ENCODE measurements around the gene ST6GALNAC3.
A peak's percentile ranks its signal among the peaks of the same experiment; 100 is the strongest.

ST6GALNAC3 gene

DNA sequence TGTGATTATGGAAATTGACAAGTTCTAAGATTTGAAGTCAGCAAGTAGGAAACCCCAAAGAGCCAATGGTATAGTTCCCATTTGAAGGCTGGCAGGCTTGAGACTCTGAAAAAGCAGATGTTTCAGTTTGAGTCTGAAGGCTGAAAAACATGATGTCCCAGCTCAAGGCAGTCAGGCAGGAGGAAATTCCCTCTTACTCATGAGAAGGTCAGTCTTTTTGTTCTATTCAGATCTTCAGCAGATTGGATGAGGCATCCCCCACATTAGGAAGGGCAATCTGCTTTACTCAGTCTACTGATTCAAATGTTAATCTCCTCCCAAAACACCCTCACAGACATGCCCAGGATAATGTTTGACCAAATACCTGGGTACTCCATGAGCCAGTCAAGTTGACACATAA lies 420.3 kb downstream of the ST6GALNAC3 start:
- DNase-seq (ENCODE audit: low read depth in 1 of 2, low spot score in 1 of 2): peak in 1 of 2 donors; percentile 7

DNA sequence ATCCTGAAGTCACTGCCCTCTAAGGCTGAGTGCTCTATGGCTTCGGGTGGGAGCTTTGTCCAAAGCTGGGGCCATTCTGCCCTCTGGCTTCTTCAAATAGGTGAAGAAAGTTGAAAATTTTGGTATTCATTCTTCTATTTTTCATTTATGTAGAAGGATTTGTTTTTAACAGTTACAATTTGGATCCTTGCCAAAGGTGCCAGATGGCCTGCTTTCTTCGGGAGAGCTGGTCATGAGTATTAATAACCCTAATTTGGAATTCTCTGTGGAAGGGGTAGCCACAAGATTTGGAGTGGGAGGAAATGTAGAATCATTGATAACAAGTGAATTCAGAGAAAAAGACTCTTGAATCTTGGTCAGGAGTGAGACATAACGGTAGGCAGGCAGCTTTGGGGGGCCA lies 422.3 kb downstream of the ST6GALNAC3 start:
- DNase-seq (ENCODE audit: low read depth in 1 of 2, low spot score in 1 of 2): no peak

DNA sequence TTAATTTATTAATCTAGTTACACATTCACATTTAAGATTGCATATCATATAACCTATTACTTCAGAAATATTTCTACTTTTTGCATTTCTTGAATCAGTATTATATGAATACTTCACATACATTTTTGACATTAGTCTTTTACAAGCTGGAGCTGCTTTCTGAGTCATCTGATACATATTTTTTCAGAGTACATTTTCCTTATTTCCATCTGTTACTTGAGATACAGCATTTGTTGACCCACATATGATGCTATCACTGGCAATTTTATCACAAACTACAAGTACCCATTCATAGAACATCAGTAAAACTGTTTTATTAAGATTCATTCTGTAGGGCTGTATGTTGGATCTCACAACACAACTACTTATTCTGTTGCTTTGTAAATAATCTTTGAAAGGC lies 425.6 kb downstream of the ST6GALNAC3 start:
- no peak for DNase-seq (ENCODE audit: low read depth in 1 of 2, low spot score in 1 of 2)

DNA sequence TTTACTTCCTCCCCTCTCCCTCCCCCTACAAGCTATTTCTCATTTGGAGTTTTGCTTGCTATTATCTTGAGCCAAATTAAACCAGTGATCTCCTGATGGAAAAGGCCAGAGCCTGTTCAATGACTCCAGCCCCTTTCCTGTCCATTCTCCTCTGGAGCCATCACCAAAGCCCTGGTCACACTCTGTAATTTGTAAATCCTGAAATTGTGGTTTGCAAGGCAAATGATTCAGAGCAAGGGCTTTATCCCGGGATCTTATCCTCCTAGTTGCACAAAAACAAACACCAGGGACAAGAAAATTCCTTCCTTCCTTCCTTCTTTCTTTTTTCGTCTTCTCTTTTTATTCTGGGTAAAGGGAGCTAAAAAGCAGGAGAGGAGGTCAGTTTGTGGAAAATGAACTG lies 426.6 kb downstream of the ST6GALNAC3 start:
- no peak for DNase-seq (ENCODE audit: low read depth in 1 of 2, low spot score in 1 of 2)

DNA sequence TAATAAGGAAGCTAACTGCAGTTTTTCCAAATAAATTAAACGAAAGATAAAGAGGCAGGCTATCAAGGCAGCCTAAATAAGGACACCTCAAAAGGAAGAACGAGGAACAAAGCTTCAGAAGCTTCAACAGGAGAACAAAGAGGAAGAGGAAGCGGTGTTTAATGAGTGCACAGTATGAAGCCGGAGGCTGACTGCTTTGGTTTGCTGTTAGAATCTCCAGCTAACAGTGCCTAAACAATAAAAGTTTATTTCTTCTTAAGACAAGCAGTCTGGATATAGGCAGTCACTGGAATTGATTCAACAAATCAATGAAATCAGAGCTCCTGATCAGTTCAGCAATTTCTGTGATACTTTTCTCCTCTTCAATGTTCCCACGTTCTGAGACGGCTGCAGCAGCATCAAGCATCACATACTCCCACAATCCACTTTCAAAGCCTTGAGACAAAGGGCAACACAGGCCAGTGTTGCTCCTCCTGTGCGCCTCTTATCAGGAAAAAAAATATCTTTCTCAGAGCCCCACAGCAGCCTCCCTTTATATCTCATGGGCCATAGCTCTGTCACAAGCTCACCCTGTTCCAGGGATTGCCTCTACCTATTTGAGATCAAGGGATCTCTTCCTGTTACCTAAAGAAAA lies 427.2 kb downstream of the ST6GALNAC3 start:
- DNase-seq (ENCODE audit: low read depth in 1 of 2, low spot score in 1 of 2): no peak

DNA sequence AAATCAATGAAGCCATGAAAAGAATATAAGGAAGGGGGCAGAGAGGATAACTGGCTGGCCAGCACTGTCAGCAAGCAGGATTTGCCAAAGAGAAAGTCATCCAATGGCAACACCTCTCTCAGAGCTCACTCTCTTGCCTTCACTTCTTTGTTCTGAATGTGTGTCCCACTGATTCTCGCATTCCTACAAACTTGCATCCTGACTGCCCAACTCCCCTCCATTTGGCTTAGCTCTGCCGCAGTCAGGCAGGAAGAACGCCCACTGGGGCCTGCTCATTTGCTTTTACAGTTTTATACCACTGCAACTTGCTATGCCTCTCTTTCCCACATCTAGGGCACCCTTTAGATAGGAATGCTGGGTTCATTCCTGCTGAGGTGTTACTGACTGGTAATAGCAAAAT lies 428.6 kb downstream of the ST6GALNAC3 start:
- DNase-seq (ENCODE audit: low read depth in 1 of 2, low spot score in 1 of 2): no peak

DNA sequence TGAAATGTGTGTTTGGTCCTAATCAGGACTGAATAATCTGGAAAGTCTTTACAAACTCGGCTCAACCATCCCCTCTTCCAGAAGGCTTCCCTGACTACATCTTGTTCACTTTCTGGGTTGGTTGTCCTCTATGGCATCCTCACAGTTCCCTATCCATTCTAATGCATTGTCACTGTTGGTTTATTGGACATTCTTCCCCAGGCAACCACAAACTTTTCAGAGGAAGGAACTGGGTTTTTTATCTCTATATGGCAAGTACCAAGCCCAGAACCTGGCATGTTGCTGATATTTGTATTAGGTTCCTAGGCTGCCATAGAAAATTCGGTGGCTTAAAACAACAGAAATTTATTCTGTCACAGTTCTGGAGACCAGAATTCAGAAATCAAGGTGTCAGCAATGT lies 429.2 kb downstream of the ST6GALNAC3 start:
- no peak for DNase-seq (ENCODE audit: low read depth in 1 of 2, low spot score in 1 of 2)

DNA sequence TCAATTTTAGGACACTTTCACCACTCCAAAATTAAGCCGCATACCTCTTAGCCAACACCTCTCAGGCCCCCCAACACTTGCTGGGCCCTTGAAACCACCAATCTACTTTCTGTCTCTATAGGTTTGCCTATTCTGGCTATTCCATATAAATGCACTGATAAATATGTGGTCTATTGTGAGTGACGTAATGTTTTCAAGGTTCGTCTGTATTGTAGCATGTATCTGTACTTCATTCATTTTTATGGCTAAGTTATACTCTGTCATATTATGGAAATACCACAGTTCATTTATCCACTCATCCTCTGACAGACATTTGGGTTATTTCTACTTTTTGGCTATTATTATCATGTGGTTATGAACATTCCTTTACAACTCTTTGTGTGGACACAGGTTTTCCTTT lies 432.8 kb downstream of the ST6GALNAC3 start:
- no peak for DNase-seq (ENCODE audit: low read depth in 1 of 2, low spot score in 1 of 2)

DNA sequence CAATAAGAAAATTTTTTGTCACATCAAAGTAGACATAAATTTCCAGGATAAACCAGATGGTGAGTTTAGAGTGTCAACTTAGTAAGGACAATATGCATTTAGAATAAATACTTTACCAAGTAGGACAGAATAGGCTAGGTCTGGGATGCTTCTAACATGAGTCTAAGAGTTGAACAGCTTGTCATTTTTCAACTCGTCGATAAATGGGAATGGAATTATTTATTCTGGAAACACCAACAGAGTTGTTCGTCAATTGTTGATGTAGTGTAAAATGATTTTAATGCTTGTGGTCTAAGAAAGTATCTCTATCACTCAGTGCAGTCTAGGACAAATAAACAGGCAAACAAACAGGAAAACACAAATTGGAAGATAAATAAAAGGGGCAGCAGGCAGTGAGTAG lies 434.3 kb downstream of the ST6GALNAC3 start:
- DNase-seq (ENCODE audit: low read depth in 1 of 2, low spot score in 1 of 2): no peak

DNA sequence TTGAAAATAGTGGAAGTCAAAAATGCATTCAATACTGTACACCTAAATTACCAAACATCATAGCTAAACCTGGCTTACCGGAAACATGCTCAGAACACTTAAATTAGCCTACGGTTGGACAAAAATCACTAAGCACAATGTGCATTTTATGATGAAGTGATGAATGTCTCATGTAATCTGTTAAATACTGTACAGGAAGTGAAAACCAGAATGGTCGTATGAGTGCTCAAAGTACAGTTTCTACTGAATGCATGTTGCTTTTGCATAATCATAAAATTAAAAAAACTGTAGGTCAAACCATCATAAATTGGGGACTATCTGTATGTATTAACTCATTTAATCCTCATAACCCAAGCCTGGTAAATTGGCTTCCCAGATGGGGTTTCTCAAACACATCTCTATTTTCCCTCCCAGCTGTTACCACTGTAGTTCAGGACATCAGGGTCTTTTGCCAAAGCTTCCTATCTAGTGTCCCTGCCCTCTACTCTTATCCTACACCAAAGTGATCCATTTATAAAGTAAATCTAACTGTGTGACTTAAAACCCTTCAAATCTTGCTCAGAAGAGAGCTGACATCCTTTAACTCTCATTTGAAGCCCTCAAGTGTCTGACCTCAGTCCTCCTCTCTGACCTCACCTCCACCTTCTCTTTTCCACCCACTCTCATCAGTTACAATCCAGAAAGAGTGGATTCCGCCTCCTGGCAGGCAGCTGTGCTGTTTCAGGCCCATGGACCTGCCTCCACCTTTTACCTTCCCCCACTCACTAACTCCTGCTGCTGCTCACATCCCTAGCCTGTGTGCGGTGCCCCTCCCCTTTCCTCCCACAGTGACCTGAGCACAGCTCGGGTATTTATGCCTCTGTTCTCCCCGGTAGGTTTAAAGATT lies 436.4 kb downstream of the ST6GALNAC3 start:
- no peak for DNase-seq (ENCODE audit: low read depth in 1 of 2, low spot score in 1 of 2)

DNA sequence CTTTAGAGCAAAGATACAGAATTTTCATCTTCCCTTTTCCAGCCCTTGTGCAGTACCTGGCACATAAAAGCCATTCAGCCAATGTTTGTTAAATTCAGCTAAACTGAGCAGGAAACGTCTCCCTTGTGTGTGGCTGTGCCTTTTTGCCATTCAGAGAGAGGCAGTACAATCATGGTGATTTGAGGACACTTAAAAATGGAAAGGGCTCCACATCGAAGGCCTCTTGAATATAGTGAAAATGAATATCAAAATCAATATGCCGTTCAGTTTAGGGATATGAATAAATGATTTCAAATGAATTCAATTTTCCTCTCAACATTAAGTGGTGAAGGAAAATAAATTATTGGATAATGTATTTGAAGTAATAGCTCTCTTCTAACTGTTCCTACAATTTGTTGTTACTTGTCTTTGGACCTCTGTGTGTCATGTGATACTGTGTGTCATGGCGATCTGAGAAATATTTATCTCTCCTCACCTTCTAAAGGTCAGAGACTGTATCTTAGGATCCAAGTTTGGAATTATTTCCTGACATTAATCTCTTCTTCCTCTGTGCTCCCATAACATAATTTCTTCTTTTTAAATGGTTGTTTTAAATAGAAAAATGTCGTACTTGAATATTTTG lies 437.1 kb downstream of the ST6GALNAC3 start:
- no peak for DNase-seq (ENCODE audit: low read depth in 1 of 2, low spot score in 1 of 2)

DNA sequence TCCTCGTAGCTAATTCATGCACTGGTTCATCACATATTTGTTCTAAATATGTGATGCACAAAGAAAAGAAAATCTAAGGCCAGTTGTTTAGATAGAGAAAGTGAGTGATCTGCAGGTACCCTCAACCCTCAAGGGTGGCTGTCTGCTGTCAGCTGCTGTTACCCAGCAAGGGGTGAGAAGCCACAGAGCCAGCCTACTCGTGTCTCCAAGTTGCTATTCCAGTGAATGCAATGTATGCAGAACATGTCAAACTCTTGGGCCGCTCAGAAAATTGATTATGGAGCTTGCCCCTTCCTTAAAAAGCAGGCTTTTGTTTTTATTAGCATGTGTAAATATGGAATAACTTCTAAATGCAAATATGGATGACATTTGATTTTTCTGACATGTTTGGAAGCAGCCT lies 456.4 kb downstream of the ST6GALNAC3 start:
- DNase-seq (ENCODE audit: low read depth in 1 of 2, low spot score in 1 of 2): no peak

DNA sequence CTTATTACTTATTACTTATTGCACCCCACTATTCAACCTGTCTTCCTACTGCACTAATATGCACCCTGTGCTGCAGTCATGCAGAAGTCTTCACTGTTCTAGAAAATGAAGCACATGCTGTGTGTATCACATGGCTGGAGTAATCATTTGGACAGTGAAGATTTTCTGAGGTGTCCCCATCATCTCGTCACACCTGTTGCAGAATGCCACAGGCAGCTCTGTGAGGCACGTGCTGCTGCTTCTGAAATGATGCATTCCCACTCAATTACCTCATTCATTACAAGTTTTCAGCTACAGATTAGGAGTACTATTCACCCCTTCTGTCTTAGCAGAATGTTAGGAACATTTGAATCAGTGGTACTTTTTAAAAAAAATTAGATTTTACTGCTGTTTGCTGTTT lies 467.1 kb downstream of the ST6GALNAC3 start:
- DNase-seq (ENCODE audit: low read depth in 1 of 2, low spot score in 1 of 2): no peak

DNA sequence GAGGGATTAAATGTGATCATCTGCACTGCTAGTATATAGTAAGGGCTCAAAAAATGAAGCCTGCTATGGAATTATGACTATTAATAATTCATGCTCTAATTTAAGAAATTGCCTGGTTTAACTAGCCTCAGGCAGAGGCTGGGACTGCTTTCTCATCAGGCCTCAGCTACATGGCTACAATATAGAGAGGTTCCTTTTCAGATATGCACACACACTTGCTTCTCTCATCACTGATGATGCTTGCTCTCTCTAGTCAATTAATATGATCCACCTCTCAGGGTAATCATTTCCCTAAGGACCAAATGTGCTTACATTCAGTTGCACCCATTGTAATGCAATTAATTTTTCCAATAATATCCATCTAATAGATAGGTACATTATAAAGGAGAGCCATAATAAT lies 467.8 kb downstream of the ST6GALNAC3 start:
- no peak for DNase-seq (ENCODE audit: low read depth in 1 of 2, low spot score in 1 of 2)

DNA sequence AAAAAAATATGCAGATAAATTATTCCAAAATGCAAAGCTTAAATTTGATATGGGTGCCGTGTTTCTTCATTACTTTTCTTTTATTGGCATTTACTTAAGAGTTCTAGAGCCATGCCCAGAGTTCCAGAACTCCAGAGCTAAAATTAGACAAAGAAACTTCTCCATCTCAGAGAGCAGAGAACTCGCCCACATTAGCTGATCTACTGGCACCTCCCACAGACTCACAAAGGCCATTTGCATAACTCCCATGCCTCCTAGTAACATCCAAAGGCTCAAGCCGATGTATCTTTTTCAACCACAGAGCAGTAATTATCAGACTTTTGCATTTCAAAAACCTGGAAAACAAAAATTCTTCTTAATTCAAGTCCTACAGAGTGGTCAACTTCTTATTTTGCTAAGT lies 468.9 kb downstream of the ST6GALNAC3 start:
- DNase-seq (ENCODE audit: low read depth in 1 of 2, low spot score in 1 of 2): no peak

DNA sequence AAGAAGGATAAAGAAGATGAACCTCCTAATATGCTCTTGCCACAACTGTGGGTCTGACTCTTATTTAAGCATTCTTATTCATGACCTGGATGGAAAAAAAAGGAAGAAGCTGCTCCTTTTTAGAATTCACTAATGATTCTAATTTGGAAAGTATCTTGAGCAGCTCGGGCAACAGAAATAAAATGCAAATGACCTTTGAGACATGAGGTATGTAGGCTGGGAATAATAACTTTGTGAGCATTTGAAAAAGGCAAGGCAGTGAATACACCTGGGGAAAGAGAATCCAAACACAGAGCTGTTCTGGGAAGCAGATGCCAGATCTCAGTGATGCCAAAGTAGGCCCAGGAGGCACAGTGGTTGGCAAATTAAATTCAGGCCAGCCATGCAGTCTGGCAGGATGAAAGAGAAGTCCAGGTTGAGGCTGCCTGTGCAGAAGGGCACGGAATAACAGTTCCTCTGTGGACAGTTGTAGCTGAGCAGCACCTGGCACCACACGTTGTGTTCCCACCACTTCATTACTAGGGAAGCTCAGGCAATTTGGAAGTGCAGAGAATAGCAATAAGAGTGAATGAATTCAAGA lies 471.9 kb downstream of the ST6GALNAC3 start:
- no peak for DNase-seq (ENCODE audit: low read depth in 1 of 2, low spot score in 1 of 2)

DNA sequence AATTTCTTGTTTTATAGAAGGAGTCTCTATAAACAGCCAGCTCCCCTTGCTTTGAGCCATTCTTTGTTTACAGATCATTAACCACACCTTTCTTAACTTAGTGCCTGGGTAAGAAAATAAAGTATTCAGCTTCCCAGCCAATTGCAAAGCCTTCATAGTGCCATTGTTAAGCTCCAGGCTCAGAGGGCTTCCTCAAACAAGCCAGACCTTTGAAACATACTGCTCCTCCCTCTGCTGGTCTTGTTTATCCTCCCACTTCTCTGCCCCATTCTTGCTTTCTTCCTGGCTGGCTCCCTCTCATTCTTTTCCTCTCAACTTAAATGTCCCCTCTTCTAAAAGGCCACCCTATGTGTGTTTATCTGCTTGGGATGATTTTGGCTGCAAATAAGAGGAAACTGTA lies 473.4 kb downstream of the ST6GALNAC3 start:
- no peak for DNase-seq (ENCODE audit: low read depth in 1 of 2, low spot score in 1 of 2)

DNA sequence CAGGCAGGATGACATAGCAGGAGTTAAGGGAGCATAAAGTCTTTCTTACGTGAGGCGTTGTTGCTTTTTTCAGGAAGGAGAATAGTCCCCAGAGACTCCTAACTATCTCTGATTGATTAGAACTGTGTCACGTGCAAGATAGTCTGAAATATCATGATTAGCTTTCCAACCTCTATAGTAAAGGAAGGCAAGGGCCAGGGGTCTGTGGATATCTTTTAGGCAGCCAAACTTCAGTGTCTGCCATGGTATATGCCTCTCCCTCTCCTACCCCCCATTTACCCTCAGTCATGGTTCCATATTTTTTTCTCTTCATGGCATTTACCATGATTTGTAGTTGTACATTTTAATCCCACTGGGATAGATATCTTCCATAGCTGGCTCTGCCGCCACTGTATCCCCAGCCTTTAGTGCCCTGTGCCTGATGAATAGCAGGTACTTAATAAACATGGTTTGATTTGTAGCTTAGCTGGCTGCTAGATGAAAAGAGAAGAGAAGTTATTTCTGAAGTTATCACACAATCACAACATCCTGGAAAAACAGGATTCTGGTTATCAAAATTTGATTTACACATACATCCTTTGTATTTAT lies 474.1 kb downstream of the ST6GALNAC3 start:
- no peak for DNase-seq (ENCODE audit: low read depth in 1 of 2, low spot score in 1 of 2)

DNA sequence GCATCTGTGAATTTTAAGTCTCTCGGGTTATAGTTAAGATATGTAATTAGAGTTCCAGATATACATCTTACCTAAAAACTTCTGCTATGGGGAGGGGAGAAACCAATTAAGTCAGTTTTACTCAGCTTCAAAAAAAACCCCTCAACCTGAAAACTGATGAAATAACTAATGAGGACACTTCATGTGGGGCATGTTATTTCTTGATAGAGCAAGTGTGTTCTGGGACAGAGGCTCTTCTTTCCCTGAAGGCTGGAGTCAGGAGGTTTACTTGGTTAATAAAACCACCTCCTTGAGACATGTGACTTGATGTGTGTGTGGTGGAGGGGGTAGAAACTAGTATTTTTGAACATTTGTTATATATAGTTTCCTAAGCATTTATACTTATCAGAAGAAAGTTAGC lies 479.7 kb downstream of the ST6GALNAC3 start:
- DNase-seq (ENCODE audit: low read depth in 1 of 2, low spot score in 1 of 2): no peak

DNA sequence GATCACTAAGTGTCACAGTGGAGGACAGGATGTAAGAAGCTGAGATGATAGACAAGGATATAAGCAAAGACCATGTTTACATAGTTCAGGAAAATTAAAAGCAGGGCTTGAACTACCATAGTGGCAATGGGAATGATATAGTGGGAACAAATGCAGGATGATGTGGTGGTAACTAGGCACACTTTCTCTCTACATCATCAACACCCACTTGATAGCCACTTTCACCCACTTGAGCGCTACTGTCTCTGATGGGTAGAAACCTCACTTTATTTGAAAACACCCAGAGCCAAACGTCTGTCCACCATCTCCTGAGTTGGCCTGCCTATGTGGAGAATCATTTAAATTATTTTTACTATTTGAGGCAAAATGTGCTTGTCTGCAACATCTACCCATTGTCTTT lies 487.7 kb downstream of the ST6GALNAC3 start:
- DNase-seq (ENCODE audit: low read depth in 1 of 2, low spot score in 1 of 2): no peak

DNA sequence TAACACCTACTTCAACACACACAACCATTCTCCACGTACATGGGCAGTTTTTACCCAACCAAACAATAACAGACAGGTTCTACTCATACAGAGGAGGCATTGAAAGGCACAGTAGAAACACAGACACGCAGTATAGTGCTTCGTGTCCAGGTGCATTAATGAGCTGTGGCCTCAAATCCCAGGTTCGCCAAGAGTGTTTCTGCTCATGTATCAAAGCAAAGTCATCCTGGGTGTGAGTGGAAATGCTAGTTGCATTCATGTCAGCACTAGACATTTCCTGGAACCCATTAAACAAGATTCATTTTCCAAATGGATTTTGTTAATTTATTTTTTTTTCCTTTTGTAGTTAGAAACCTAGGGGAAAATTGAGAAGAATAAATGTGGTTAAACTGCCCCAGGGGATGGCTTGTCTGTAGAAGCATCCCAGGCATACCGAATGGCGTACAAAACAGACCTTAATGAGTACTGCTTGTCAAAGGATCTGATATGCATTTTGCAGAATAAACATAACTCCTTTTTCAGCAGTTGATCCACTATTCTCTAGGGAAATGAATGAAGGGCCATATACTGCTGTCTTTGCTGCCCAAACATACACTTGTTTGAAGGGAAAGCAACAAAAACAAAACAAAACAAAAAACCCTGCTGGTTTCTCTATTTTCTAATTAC lies 494.2 kb downstream of the ST6GALNAC3 start:
- DNase-seq (ENCODE audit: low read depth in 1 of 2, low spot score in 1 of 2): no peak

Measured in activated CD4-positive, alpha-beta T cell treated with anti-CD3 and anti-CD28 coated beads, Interleukin-2, amount 50 U/mL, for 24 hours (primary cell).